Measurements from ENCODE around the gene HOXB4. TPM values are rescaled to one million over a fixed set of nuclear protein-coding genes. Genes with fewer than 3 reads are reported as not detected.

Gene HOXB4
- total RNA-seq, 1 donor from 2014 or later, result 39.2 TPM

GRCh38 chr17:48567646-48568354 lies 10.3 kb downstream of the HOXB4 start:
- DNase-seq (ENCODE audit: low spot score in 2 of 2, unreplicated experiment in 2 of 2), result no peak
- peaks cover 9% of the 10 kb centered on the region for H3K36me3 Mint-ChIP-seq
- H3K27ac Mint-ChIP-seq, result no peak overlapping the region
- no peaks in the 10 kb centered on the region for H3K27me3 Mint-ChIP-seq (ENCODE audit: low read depth)
- TF ChIP-seq CTCF (IDR thresholded peaks at IDR 0.05; ENCODE audit: unreplicated experiment), result no peak
- H3K4me1 Mint-ChIP-seq, result peaks cover 50% of the 10 kb centered on the region
- H3K4me3 Mint-ChIP-seq, result no peak overlapping the region
- no peaks in the 10 kb centered on the region for H3K9me3 Mint-ChIP-seq

- Mint-ChIP-seq H3K4me1 (peaks cover 50% of the 10 kb centered on the region), H3K9me3 (no peaks in the 10 kb centered on the region), H3K4me3 (no peak overlapping the region), H3K36me3 (peaks cover 6% of the 10 kb centered on the region), H3K27me3 (ENCODE audit: low read depth) (no peaks in the 10 kb centered on the region), H3K27ac (no peak overlapping the region)
- no peak for DNase-seq (ENCODE audit: low spot score in 2 of 2, unreplicated experiment in 2 of 2)
- no peak for TF ChIP-seq CTCF (IDR thresholded peaks at IDR 0.05; ENCODE audit: unreplicated experiment)
These were observed 10.9 kb downstream of the HOXB4 start for GRCh38 chr17:48567209-48567608.

- Mint-ChIP-seq H3K36me3 (peaks cover 7% of the 10 kb centered on the region), H3K27ac (no peak overlapping the region), H3K4me1 (peaks cover 50% of the 10 kb centered on the region), H3K4me3 (no peak overlapping the region), H3K9me3 (no peaks in the 10 kb centered on the region), H3K27me3 (ENCODE audit: low read depth) (no peaks in the 10 kb centered on the region)
- DNase-seq (ENCODE audit: low spot score in 2 of 2, unreplicated experiment in 2 of 2), result no peak
- no peak for TF ChIP-seq CTCF (IDR thresholded peaks at IDR 0.05; ENCODE audit: unreplicated experiment)
These were observed 11.4 kb downstream of the HOXB4 start for GRCh38 chr17:48566717-48567116.

- peaks cover 7% of the 10 kb centered on the region for H3K36me3 Mint-ChIP-seq
- no peak for DNase-seq (ENCODE audit: low spot score in 2 of 2, unreplicated experiment in 2 of 2)
- H3K4me3 Mint-ChIP-seq, result no peak overlapping the region
- TF ChIP-seq CTCF (IDR thresholded peaks at IDR 0.05; ENCODE audit: unreplicated experiment), result no peak
- H3K4me1 Mint-ChIP-seq, result peaks cover 50% of the 10 kb centered on the region
- H3K27me3 Mint-ChIP-seq (ENCODE audit: low read depth), result no peaks in the 10 kb centered on the region
- H3K27ac Mint-ChIP-seq, result no peak overlapping the region
- no peaks in the 10 kb centered on the region for H3K9me3 Mint-ChIP-seq
These were observed 12.0 kb downstream of the HOXB4 start for GRCh38 chr17:48565925-48566710.

- Mint-ChIP-seq H3K36me3 (peaks cover 4% of the 10 kb centered on the region), H3K27me3 (ENCODE audit: low read depth) (no peaks in the 10 kb centered on the region), H3K4me1 (peaks cover 49% of the 10 kb centered on the region), H3K4me3 (no peak overlapping the region), H3K9me3 (no peaks in the 10 kb centered on the region), H3K27ac (no peak overlapping the region)
- DNase-seq (ENCODE audit: low spot score in 2 of 2, unreplicated experiment in 2 of 2), result no peak
- TF ChIP-seq CTCF (IDR thresholded peaks at IDR 0.05; ENCODE audit: unreplicated experiment), result no peak
These were observed 13.1 kb downstream of the HOXB4 start for GRCh38 chr17:48565022-48565554.
